Adrenal gland (tissue), 5 donors: ENCODE data around the gene GFOD1.

Experiments
- CTCF ChIP-seq, 6 experiments: fragments of 450-650 bp in 4 of 6; fragments of 200-600 bp in 2 of 6; sonication (generic) in 1 of 6; IDR thresholded peaks; 1 replicate in 5 of 6; 2 replicates in 1 of 6; pipeline versions ENCODE4 v1.5.1 to v1.8.0; 2016 to 2021; ENCODE audit warnings: antibody characterized with exemption in 6 of 6, mild to moderate bottlenecking in 2 of 6, moderate library complexity in 1 of 6
- POLR2A ChIP-seq, 2 donors: fragments of 450-650 bp; IDR thresholded peaks; one replicate each; pipeline ENCODE4 v1.6.1; 2017; ENCODE audit warnings: antibody characterized with exemption in 2 of 2, mild to moderate bottlenecking in 2 of 2, moderate library complexity in 1 of 2
- donor health status: DM: no; HTN: no; CAD: no.

- no peak for TF ChIP-seq CTCF (IDR thresholded peaks at IDR 0.05)
- TF ChIP-seq POLR2A (IDR thresholded peaks at IDR 0.05) = no peak
Measured at GRCh38 chr6:13500915-13501314, 13.5 kb upstream of the GFOD1 start.
